Measurements from ENCODE around the gene CHEK1.
"Not testable (repeated sequence)": the region's sequence is repeated elsewhere in the genome, so short reads cannot be mapped to it uniquely, and the experiment has no call there.

CHEK1 gene

DNA sequence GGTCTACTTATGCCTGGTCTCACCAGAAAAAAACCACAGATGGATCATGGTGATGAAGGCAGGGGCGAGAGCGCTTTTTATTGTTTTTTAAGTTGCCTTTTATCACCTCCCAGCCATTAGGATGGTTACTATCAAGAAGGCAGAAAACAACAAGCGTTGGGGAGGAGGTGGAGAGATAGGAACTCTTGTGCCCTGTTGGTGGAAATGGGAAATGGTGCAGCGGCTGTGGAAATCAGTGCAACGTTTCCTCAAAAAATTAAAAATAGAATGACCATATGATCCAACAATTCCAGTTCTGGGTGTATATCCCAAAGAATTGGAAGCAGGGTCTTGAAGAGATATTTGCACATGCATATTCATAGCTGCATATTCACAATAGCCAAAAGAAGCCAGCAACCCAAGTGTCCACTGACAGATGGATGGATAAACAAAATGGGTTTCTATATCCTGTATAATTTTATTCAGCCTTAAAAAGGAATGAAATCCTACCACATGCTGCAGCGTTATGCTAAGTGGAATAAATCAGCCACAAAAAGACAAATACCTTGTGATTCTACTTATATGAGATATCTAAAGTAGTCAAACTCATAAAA is 76.2 kb downstream of the CHEK1 start:
- no peak for DNase-seq (ENCODE audit: low read depth, low spot score)

DNA sequence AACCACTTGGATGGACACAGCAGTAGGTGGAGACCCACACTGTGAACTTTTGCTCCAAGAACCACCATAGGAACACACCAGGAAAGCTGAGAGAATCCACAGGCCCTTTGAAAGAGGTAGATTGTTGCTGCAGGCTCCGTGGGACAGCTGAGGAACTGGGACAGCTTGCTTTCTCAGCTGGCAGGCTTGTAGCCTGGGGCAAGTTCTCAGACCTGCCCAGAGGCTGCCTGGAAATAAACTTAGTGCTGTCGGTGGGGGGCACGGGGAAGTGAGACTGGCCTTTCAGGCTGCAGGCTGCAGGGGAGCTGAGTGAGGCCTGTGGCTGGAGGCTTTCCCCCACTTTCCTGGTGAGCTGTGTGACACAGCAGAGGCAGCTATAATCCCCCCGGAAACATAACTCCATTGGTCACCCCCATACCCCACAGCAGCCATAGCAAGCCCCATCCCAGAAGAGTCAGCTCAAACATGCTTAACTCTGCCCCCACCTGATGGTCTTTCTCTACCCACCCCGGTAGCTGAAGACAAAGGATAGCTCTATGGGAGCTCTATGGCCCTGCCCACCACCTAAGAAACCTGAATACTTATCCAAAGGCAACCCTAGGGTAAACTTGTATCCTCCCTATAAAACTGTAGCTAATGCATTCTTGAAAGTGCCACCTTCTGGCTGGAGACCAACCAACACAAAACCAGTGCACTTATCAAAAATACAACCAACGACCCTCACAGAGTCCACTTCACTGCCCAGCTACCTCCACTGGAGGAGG is 77.1 kb downstream of the CHEK1 start:
- DNase-seq (ENCODE audit: low read depth, low spot score), result no peak

- DNase-seq (ENCODE audit: low read depth, low spot score), result not testable (repeated sequence)
These were observed 79.7 kb downstream of the CHEK1 start for GRCh38 chr11:125704686-125705085.

DNA sequence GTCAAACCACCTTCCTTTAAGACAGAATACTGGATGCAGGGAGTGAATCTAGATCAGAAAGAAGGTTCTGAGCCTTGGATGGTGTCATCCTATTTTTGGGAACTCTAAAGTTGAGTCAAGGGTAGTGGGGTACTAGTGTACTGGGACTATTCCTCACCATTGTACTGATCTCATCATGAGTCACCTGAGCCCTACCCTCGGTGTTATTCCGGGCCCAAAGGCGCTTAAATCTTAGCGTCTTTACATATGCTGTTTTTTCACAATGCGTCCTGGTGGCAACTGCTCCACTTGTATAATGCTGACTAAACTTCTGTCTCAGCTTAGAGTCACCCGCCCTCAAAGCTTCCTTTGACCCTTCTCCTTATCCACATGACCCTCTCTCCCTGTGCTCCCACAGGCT is 95.8 kb downstream of the CHEK1 start:
- no peak for DNase-seq (ENCODE audit: low read depth, low spot score)

- DNase-seq (ENCODE audit: low read depth, low spot score), result no peak
These were observed 99.2 kb downstream of the CHEK1 start for GRCh38 chr11:125724125-125724524.
